ENCODE results near the gene RSF1.

The RSF1 gene

DNA sequence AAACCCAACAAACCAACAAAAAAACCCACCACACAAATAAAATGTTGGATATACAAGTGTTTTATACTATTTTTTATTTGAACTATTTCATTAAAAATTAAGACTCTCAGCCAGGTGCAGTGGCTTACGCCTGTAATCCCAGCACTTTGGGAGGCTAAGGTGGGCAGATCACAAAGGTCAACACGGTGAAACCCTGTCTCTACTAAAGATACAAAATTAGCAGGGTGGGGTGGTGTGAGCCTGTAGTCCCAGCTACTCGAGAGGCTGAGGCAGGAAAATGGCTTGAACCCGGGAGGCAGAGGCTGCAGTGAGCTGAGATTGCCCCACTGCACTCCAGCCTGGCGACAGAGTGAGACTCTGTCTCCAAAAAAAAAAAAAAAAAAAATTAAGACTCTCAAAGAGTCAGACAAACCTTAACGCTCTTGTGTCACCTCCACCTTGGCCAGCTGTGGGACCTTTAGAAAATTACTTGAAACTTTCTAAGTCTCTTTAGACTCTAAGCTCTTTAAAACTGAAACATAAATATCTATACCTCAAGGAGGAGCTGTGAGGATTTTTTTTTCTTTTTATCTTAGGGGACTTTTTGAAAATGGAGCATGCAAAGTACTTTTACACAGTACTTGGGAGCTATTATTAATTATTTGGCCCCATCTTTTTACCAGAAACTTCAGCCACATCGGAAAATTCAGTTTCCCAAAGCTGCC lies 114.5 kb downstream of the RSF1 start:
- H3K4me3 ChIP-seq (ENCODE audit: low read depth, low read length), result no peak overlapping the region
- H3K27ac ChIP-seq, result no peak overlapping the region
- in situ Hi-C loops (cut with HindIII; ENCODE audit: low pct_ligation_motif_present, low sequenced_read_pairs), result no loop called here
- TF ChIP-seq CTCF (IDR thresholded peaks at IDR 0.05; ENCODE audit: low read depth, low read length, missing control alignments), result no peak
- DNase-seq, result no peak
- H3K27me3 ChIP-seq (replicated peaks), result no peaks in the 10 kb centered on the region
- H3K36me3 ChIP-seq (replicated peaks), result no peaks in the 10 kb centered on the region

GRCh38 chr11:77705195-77705875 lies 115.2 kb downstream of the RSF1 start:
- no peaks in the 10 kb centered on the region for H3K36me3 ChIP-seq (replicated peaks)
- H3K27me3 ChIP-seq (replicated peaks), result no peaks in the 10 kb centered on the region
- H3K27ac ChIP-seq, result no peak overlapping the region
- no peak overlapping the region for H3K4me3 ChIP-seq (ENCODE audit: low read depth, low read length)
- in situ Hi-C loops (cut with HindIII; ENCODE audit: low pct_ligation_motif_present, low sequenced_read_pairs), result no loop called here
- TF ChIP-seq CTCF (IDR thresholded peaks at IDR 0.05; ENCODE audit: low read depth, low read length, missing control alignments), result no peak
- DNase-seq, result peak; percentile 62

DNA sequence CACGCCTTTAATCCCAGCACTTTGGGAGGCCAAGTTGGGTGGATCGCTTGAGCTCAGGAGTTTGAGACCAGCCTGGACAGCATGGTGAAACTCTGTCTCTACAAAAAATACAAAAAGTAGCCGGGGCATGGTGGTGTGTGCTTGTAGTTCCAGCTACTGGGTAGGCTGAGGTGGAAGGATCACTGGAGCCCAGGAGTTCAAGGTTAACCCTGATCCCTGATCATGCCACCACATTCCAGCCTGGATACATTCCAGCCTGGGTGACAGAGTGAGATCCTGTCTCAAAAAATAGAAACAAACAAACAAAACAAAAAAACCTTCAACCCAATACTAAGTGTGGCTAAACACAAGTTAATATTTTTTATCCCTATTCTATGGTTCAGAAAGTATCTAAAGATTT lies 116.5 kb downstream of the RSF1 start:
- no peak for DNase-seq
- TF ChIP-seq CTCF (IDR thresholded peaks at IDR 0.05; ENCODE audit: low read depth, low read length, missing control alignments), result no peak
- H3K27me3 ChIP-seq (replicated peaks), result no peaks in the 10 kb centered on the region
- H3K4me3 ChIP-seq (ENCODE audit: low read depth, low read length), result no peak overlapping the region
- H3K36me3 ChIP-seq (replicated peaks), result no peaks in the 10 kb centered on the region
- H3K27ac ChIP-seq, result no peak overlapping the region
- in situ Hi-C loops (cut with HindIII; ENCODE audit: low pct_ligation_motif_present, low sequenced_read_pairs), result no loop called here

- no peak overlapping the region for H3K4me3 ChIP-seq (ENCODE audit: low read depth, low read length)
- in situ Hi-C loops (cut with HindIII; ENCODE audit: low pct_ligation_motif_present, low sequenced_read_pairs), result no loop called here
- H3K36me3 ChIP-seq (replicated peaks), result peaks cover 7% of the 10 kb centered on the region
- no peaks in the 10 kb centered on the region for H3K27me3 ChIP-seq (replicated peaks)
- no peak for DNase-seq
- H3K27ac ChIP-seq, result no peak overlapping the region
- TF ChIP-seq CTCF (IDR thresholded peaks at IDR 0.05; ENCODE audit: low read depth, low read length, missing control alignments), result no peak
Observed at GRCh38 chr11:77699425-77699824, 121.1 kb downstream of the RSF1 start.

GRCh38 chr11:77698896-77699295 lies 121.6 kb downstream of the RSF1 start:
- TF ChIP-seq CTCF (IDR thresholded peaks at IDR 0.05; ENCODE audit: low read depth, low read length, missing control alignments), result no peak
- no peak overlapping the region for H3K27ac ChIP-seq
- H3K4me3 ChIP-seq (ENCODE audit: low read depth, low read length), result no peak overlapping the region
- in situ Hi-C loops (cut with HindIII; ENCODE audit: low pct_ligation_motif_present, low sequenced_read_pairs), result no loop called here
- peaks cover 7% of the 10 kb centered on the region for H3K36me3 ChIP-seq (replicated peaks)
- no peak for DNase-seq
- H3K27me3 ChIP-seq (replicated peaks), result no peaks in the 10 kb centered on the region
